Ovary (tissue), 1 donor: ENCODE results near the gene LCN10.

Source experiments
- EP300 ChIP-seq: sonication (generic); formaldehyde crosslinking; IDR thresholded peaks from one replicate; pipeline ENCODE4 v1.6.1; 2017; ENCODE audit warnings: antibody characterized with exemption
- POLR2A ChIP-seq: fragments of 450-650 bp; IDR thresholded peaks from one replicate; pipeline ENCODE4 v1.6.1; 2017; ENCODE audit warnings: antibody characterized with exemption, mild to moderate bottlenecking, moderate library complexity

- TF ChIP-seq EP300 = no peak
- no peak for TF ChIP-seq POLR2A
Observed at GRCh38 chr9:136720251-136720897, 22.4 kb downstream of the LCN10 start.
